C4-2B (cell line): ENCODE data around the gene BIRC6.
"Not testable (repeated sequence)": the region's sequence is repeated elsewhere in the genome, so short reads cannot be mapped to it uniquely, and the experiment has no call there.

Source experiments
- CTCF ChIP-seq: fragments of 450-650 bp; conservative IDR thresholded peaks from 2 replicates; pipeline ENCODE4 v1.5.1; 2017; ENCODE audit warnings: mild to moderate bottlenecking
- ZFX ChIP-seq: fragments of 450-650 bp; IDR thresholded peaks from 2 replicates; pipeline ENCODE4 v1.6.1; 2017

DNA sequence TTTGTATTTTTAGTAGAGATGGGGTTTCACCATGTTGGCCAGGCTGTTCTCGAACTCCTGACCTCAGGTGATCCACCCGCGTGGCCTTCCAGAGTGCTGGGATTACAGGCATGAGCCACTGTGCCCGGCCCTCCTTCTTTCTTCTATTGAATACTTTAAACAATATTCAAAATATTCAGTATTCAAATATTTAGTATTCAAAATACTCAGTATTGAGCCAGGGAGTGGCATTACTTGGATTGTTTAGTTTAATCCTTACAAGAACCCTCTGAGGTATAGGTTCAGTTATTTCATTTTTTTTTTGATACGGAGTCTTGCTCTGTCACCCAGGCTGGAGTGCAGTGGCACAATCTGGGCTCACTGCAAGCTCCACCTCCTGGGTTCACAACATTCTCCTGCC is 281.7 kb downstream of the BIRC6 start:
- TF ChIP-seq CTCF, ZFX: not testable (repeated sequence)
